T-helper 2 cell treated with Interferon-gamma antibody and Interleukin-4, amounts not matched to agents 5 μg/mL and 100 μg/mL, for 36 hours (primary cell): ENCODE data around the gene IZUMO1.
A peak's percentile ranks its signal among the peaks of the same experiment; 100 is the strongest.
"Not testable (repeated sequence)": the region's sequence is repeated elsewhere in the genome, so short reads cannot be mapped to it uniquely, and the experiment has no call there.

Experiments used
- DNase-seq: peaks from one replicate; pipeline ENCODE4 v3.0.0; 2021; ENCODE audit warnings: low spot score
- H3K27ac Mint-ChIP-seq: one replicate; pipeline ENCODE4 v1.8.0; 2021; ENCODE audit warnings: mild to moderate bottlenecking, mixed read lengths
- H3K27me3 Mint-ChIP-seq: one replicate; pipeline ENCODE4 v1.8.0; 2021; ENCODE audit warnings: low read depth, mixed read lengths
- H3K36me3 Mint-ChIP-seq: one replicate; pipeline ENCODE4 v1.8.0; 2021; ENCODE audit warnings: low read depth, mixed read lengths
- H3K4me1 Mint-ChIP-seq: one replicate; pipeline ENCODE4 v1.8.0; 2021; ENCODE audit warnings: low read depth, mixed read lengths
- H3K4me3 Mint-ChIP-seq: one replicate; pipeline ENCODE4 v1.8.0; 2022; ENCODE audit warnings: mild to moderate bottlenecking, moderate library complexity, mixed read lengths
- H3K9me3 Mint-ChIP-seq: one replicate; pipeline ENCODE4 v1.8.0; 2021; ENCODE audit warnings: mixed read lengths

The IZUMO1 gene

GRCh38 chr19:48718106-48718505 is 28.6 kb downstream of the IZUMO1 start:
- H3K9me3 Mint-ChIP-seq, DNase-seq, H3K4me1 Mint-ChIP-seq, H3K27me3 Mint-ChIP-seq, H3K27ac Mint-ChIP-seq, H3K36me3 Mint-ChIP-seq, H3K4me3 Mint-ChIP-seq: not testable (repeated sequence)

DNA sequence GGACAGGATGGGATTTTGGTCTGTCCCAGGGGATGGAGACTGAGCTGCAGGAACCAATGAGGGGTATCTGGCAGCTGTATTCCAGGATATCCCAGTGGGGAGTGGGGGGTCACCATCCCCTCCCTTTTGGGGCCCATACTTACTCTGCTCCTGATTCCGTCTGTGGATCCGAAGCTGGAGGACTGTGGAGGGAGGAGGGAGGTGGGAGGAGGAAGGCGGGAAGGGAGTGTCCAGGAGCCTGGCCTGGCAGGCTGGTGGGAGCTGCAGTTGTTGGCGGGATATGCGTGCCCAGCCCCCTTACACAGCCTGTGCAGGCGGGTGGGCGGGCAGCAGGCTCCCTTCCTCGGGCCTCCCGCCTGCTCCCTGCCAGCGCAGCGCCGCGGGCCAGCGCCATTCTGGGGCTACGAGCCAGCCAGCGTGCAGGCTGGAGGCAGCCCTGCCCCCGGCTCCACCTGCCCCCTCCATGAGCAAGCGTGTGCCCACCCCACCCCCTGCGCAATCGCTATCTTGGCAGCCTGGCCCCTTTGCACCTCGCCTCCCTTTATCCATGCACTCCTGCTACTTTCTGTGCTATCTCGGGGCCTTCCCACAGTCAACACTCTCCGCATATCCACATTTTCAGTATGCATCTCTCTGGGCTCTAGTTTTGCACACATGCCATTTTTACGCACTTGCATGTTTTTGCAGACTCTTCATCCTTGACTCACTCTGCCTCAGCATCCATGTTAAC is 30.0 kb downstream of the IZUMO1 start:
- no peak for DNase-seq
- Mint-ChIP-seq H3K9me3 (no peaks in the 10 kb centered on the region), H3K36me3 (no peaks in the 10 kb centered on the region), H3K4me1 (peaks cover 8% of the 10 kb centered on the region), H3K27ac (no peak overlapping the region), H3K4me3 (peak overlapping the region; percentile 13), H3K27me3 (no peaks in the 10 kb centered on the region)

GRCh38 chr19:48715681-48716171 is 31.0 kb downstream of the IZUMO1 start:
- no peaks in the 10 kb centered on the region for H3K9me3 Mint-ChIP-seq
- peaks cover 7% of the 10 kb centered on the region for H3K4me1 Mint-ChIP-seq
- H3K27ac Mint-ChIP-seq, result no peak overlapping the region
- H3K36me3 Mint-ChIP-seq, result no peaks in the 10 kb centered on the region
- no peak for DNase-seq
- peak overlapping the region; percentile 36 for H3K4me3 Mint-ChIP-seq
- no peaks in the 10 kb centered on the region for H3K27me3 Mint-ChIP-seq

DNA sequence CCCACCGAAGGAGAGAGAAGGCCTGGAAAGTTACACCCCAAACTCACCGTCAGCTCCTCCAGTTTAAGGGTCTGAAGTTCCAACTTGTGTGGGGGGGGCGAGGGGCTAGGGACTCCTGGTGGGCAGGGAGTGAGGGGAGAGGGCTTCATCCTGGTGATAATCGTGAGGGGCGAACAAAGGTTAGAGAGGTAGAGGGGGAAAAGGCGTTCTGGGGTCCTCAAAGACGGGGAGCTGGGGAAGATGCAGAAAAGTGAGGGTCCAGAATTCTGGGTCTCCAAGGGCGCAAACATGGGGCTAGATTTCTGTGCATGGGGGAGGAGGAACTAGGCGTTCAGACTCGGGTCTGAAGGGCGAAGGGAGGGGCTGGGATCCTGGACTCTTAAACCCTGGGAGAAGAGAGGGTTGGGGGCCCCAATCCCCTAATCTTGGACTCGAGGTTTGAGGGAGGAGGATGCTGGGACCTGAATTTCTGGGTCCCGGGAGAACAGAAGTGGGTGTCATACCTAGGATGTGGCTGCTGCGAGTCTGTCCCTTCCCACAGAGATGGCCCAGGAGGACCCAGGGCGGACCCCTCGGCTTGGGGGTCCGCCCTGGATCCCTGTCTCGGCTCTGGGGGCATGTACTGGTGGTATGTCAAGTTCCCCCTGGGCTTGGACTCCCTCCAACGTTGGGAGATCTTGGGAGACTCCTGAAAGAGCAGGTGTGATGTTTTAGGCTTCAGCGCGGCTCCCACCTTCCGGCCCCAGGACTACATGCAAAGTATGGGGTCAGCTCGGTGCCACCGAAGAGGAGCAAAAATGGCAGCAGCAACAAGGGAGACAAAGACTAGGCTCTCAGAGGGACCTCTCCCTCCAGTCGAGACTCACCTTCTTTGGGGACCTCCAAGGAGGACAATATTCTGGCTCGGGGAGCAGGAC is 31.7 kb downstream of the IZUMO1 start:
- Mint-ChIP-seq H3K27ac (peak overlapping the region; percentile 80), H3K9me3 (no peaks in the 10 kb centered on the region), H3K36me3 (no peaks in the 10 kb centered on the region), H3K27me3 (no peaks in the 10 kb centered on the region), H3K4me1 (peaks cover 7% of the 10 kb centered on the region), H3K4me3 (peak overlapping the region; percentile 78)
- no peak for DNase-seq

- Mint-ChIP-seq H3K9me3 (no peaks in the 10 kb centered on the region), H3K27me3 (no peaks in the 10 kb centered on the region), H3K36me3 (no peaks in the 10 kb centered on the region), H3K4me1 (peaks cover 7% of the 10 kb centered on the region), H3K4me3 (peak overlapping the region; percentile 78), H3K27ac (peak overlapping the region; percentile 80)
- DNase-seq, result peak; percentile 99
Measured at GRCh38 chr19:48713864-48714755, 32.6 kb downstream of the IZUMO1 start.

DNA sequence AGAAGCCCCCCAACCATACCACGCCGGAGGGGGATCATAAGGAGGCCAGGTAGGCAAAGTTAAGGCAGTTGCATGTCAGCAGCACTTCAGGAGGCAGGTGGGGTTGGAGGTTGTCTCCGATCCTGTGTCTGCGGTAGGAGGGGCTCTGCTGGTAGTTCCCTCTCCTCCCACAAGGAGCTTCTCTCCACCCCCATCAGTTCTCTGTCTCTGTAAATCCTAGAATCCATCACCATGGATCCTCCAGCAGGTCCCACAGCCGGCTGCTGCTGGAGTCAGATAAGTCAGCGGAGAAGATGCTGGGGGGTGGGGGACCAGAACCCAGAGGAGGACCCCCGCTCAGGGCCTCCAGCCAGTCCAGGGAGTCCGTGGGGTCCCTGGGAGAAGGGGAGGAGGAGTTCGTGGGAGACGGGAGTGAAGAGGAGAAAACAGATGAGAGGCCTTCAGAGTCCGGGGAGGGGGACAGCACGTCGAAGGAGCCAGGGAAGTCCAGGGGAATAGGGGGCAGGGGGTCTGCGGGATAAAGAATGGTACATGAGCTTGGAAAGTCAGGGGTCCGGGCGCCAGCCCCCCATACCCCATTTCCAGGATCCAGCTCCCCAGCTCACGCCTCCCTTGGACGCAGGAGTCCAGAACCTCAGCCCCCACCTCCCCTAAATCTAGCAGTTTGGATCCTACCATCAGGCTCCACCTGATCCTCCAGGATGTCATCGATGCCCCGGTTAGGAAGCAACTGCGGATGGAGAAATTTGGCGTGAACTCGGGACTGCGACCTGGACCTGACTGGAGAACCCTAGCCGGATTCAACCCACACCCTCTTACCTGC is 33.5 kb downstream of the IZUMO1 start:
- Mint-ChIP-seq H3K9me3 (no peaks in the 10 kb centered on the region), H3K4me1 (peaks cover 7% of the 10 kb centered on the region), H3K4me3 (peak overlapping the region; percentile 78), H3K36me3 (no peaks in the 10 kb centered on the region), H3K27me3 (no peaks in the 10 kb centered on the region), H3K27ac (peak overlapping the region; percentile 41)
- DNase-seq, result no peak

GRCh38 chr19:48711106-48711662 is 35.5 kb downstream of the IZUMO1 start:
- no peak for DNase-seq
- peaks cover 7% of the 10 kb centered on the region for H3K4me1 Mint-ChIP-seq
- no peak overlapping the region for H3K4me3 Mint-ChIP-seq
- H3K9me3 Mint-ChIP-seq, result no peaks in the 10 kb centered on the region
- H3K27ac Mint-ChIP-seq, result no peak overlapping the region
- no peaks in the 10 kb centered on the region for H3K36me3 Mint-ChIP-seq
- no peaks in the 10 kb centered on the region for H3K27me3 Mint-ChIP-seq

GRCh38 chr19:48708471-48708870 is 38.2 kb downstream of the IZUMO1 start:
- H3K4me1 Mint-ChIP-seq, result peaks cover 3% of the 10 kb centered on the region
- no peaks in the 10 kb centered on the region for H3K9me3 Mint-ChIP-seq
- no peak for DNase-seq
- peaks cover 2% of the 10 kb centered on the region for H3K36me3 Mint-ChIP-seq
- no peaks in the 10 kb centered on the region for H3K27me3 Mint-ChIP-seq
- H3K4me3 Mint-ChIP-seq, result no peak overlapping the region
- H3K27ac Mint-ChIP-seq, result no peak overlapping the region

GRCh38 chr19:48705431-48705830 is 41.3 kb downstream of the IZUMO1 start:
- Mint-ChIP-seq H3K27me3 (no peaks in the 10 kb centered on the region), H3K4me3 (no peak overlapping the region), H3K4me1 (no peaks in the 10 kb centered on the region), H3K9me3 (no peaks in the 10 kb centered on the region), H3K36me3 (peaks cover 2% of the 10 kb centered on the region), H3K27ac (no peak overlapping the region)
- no peak for DNase-seq

- H3K27ac Mint-ChIP-seq, result no peak overlapping the region
Measured at GRCh38 chr19:48703316-48703715, 43.4 kb downstream of the IZUMO1 start.

DNA sequence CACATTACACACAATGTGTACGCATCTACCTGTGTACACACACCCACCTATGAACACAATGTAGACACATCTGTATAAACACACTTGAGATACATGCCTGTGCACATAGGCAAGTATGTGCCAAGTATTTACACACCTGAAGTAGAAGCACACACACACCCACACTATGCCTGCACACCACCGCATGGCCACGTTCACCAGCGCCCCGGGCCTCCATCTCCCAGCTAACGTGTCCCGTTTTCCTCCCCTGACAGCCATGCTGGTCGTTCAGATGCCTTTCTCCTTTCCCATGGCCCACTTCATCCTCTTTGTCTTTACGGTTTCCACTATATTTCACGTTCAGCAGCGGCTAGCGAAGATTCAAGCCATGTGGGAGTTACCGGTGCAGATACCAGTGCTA is 44.0 kb downstream of the IZUMO1 start:
- Mint-ChIP-seq H3K9me3 (no peaks in the 10 kb centered on the region), H3K4me1 (no peaks in the 10 kb centered on the region), H3K4me3 (no peak overlapping the region), H3K36me3 (peaks cover 2% of the 10 kb centered on the region), H3K27ac (no peak overlapping the region), H3K27me3 (peaks cover 4% of the 10 kb centered on the region)
- no peak for DNase-seq

More at GRCh38 chr19:48703316-48703715, 43.4 kb downstream of the IZUMO1 start:
- H3K4me1 Mint-ChIP-seq, result no peaks in the 10 kb centered on the region
- H3K27me3 Mint-ChIP-seq, result no peaks in the 10 kb centered on the region
- peaks cover 2% of the 10 kb centered on the region for H3K36me3 Mint-ChIP-seq
- DNase-seq, result no peak
- H3K4me3 Mint-ChIP-seq, result no peak overlapping the region
- no peaks in the 10 kb centered on the region for H3K9me3 Mint-ChIP-seq

- no peaks in the 10 kb centered on the region for H3K9me3 Mint-ChIP-seq
- H3K4me3 Mint-ChIP-seq, result no peak overlapping the region
- peaks cover 7% of the 10 kb centered on the region for H3K4me1 Mint-ChIP-seq
- DNase-seq, result no peak
- no peaks in the 10 kb centered on the region for H3K36me3 Mint-ChIP-seq
- H3K27me3 Mint-ChIP-seq, result peaks cover 15% of the 10 kb centered on the region
- no peak overlapping the region for H3K27ac Mint-ChIP-seq
Measured at GRCh38 chr19:48698046-48698445, 48.7 kb downstream of the IZUMO1 start.
